SKM-1 treated with dmso at 0.1 percent for 144 hours (cell line): ENCODE measurements around the gene GNAQ.
"Not testable (repeated sequence)": the region's sequence is repeated elsewhere in the genome, so short reads cannot be mapped to it uniquely, and the experiment has no call there.

Source experiments
- DNase-seq: peaks from one replicate; lab custom pipeline; 2025; ENCODE audit not compliant: unreplicated experiment; lab: John Stamatoyannopoulos, UW

GNAQ gene

GRCh38 chr9:77881634-77882033 lies 150.0 kb downstream of the GNAQ start:
- not testable (repeated sequence) for DNase-seq

GRCh38 chr9:77881111-77881510 lies 150.5 kb downstream of the GNAQ start:
- DNase-seq, result no peak

GRCh38 chr9:77879437-77879943 lies 152.1 kb downstream of the GNAQ start:
- DNase-seq, result no peak

GRCh38 chr9:77878793-77879192 lies 152.8 kb downstream of the GNAQ start:
- not testable (repeated sequence) for DNase-seq

- DNase-seq, result no peak
Measured at GRCh38 chr9:77877976-77878375, 153.6 kb downstream of the GNAQ start.

- no peak for DNase-seq
Measured at GRCh38 chr9:77876590-77876989, 155.0 kb downstream of the GNAQ start.

GRCh38 chr9:77876091-77876490 lies 155.5 kb downstream of the GNAQ start:
- no peak for DNase-seq

GRCh38 chr9:77872863-77873262 lies 158.7 kb downstream of the GNAQ start:
- DNase-seq, result no peak

- no peak for DNase-seq
Measured at GRCh38 chr9:77872177-77872576, 159.4 kb downstream of the GNAQ start.

- DNase-seq, result no peak
Measured at GRCh38 chr9:77871483-77871882, 160.1 kb downstream of the GNAQ start.

GRCh38 chr9:77866878-77867277 lies 164.7 kb downstream of the GNAQ start:
- DNase-seq, result no peak

GRCh38 chr9:77865385-77866047 lies 166.1 kb downstream of the GNAQ start:
- DNase-seq, result no peak

GRCh38 chr9:77864211-77864889 lies 167.3 kb downstream of the GNAQ start:
- peak; percentile 85 for DNase-seq

GRCh38 chr9:77863638-77864037 lies 168.0 kb downstream of the GNAQ start:
- not testable (repeated sequence) for DNase-seq

GRCh38 chr9:77860953-77861352 lies 170.7 kb downstream of the GNAQ start:
- not testable (repeated sequence) for DNase-seq

- DNase-seq, result no peak
Measured at GRCh38 chr9:77857513-77858259, 173.9 kb downstream of the GNAQ start.

GRCh38 chr9:77856615-77857014 lies 175.0 kb downstream of the GNAQ start:
- DNase-seq, result no peak

GRCh38 chr9:77854916-77855311 lies 176.7 kb downstream of the GNAQ start:
- no peak for DNase-seq

- DNase-seq, result no peak
Measured at GRCh38 chr9:77854258-77854915, 177.2 kb downstream of the GNAQ start.

- DNase-seq, result no peak
Measured at GRCh38 chr9:77853716-77854115, 177.9 kb downstream of the GNAQ start.

- DNase-seq, result peak; percentile 11
Measured at GRCh38 chr9:77851882-77852595, 179.6 kb downstream of the GNAQ start.
